ENCODE data around the gene TIMM44. TPM values are rescaled to one million over a fixed set of nuclear protein-coding genes. Genes with fewer than 3 reads are reported as not detected.

TIMM44 gene
- total RNA-seq, 1 experiment from 2014 or later = 114 TPM

DNA sequence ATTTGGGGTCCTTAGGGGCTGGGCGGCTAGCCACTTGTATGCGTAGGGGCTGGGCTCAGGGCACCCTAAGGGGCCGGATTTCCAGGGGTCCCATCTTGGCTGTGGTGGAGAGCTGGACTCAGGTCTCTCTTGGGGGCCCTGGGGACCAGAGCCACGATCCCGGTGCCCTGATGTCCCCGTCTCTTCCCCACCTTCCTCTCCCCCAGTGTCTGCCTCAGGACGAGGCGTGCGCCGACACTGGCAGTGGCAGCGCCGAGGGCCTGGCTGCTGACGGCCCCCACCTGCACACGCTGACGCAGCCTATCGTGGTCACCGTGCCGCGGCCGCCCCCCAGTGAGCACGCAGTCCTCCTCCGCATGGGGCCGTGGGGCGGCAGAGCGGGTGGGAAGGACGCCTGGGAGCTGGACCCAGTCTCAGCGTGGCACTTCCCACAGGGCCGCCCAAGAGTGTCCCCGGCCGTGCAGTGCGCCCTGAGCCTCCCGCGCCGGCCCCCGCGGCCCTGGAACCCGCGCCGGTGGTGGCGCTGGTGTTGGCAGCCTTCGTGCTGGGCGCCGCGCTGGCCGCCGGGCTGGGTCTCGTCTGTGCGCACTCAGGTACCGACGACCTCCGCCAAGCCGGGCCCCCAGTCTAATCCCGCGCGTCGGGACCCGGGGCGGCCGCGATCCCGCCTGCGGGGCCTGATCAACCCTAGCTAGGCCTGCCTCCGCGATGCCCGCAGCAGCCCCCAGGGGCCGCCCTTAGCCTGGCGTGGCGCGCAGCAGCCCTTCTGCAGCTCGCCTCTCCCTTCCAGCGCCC, 26.0 kb downstream of the TIMM44 start:
- peak; percentile 71 for DNase-seq
- Histone ChIP-seq H4K91ac (ENCODE audit: insufficient read length, low read depth, low read length) (no peak overlapping the region), H3K9ac (ENCODE audit: extremely low read depth, insufficient read length, low read length) (no peak overlapping the region), H2BK12ac (ENCODE audit: insufficient read length, low read depth, low read length) (no peak overlapping the region), H3K9me3 (ENCODE audit: control insufficient read depth, low read depth, low read length) (no peaks in the 10 kb centered on the region), H3K79me1 (ENCODE audit: insufficient read depth, low read depth, low read length, poor library complexity, severe bottlenecking) (no peaks in the 10 kb centered on the region), H3K14ac (ENCODE audit: insufficient read depth, low read length) (no peak overlapping the region), H3K79me2 (ENCODE audit: insufficient read depth, low read length) (no peaks in the 10 kb centered on the region), H2AFZ (ENCODE audit: low read length) (no peak overlapping the region), H4K20me1 (ENCODE audit: control insufficient read depth, insufficient read depth, insufficient read length) (no peaks in the 10 kb centered on the region), H2BK20ac (ENCODE audit: low read depth, low read length, poor library complexity, severe bottlenecking) (no peak overlapping the region), H3K27me3 (ENCODE audit: insufficient read depth, low read length) (peaks cover 16% of the 10 kb centered on the region; the same call in 1 of the 2 replicates), H2BK15ac (ENCODE audit: low read depth, low read length) (no peak overlapping the region), H2AK5ac (ENCODE audit: insufficient read length, low read length) (no peak overlapping the region), H3K18ac (ENCODE audit: insufficient read length, low read depth, low read length) (peak overlapping the region; percentile 38), H3K23me2 (ENCODE audit: insufficient read length, low read depth, low read length, poor library complexity, severe bottlenecking) (peaks cover 17% of the 10 kb centered on the region), H3K27ac (ENCODE audit: insufficient read length, low read depth, low read length) (no peak overlapping the region), H3K4me1 (ENCODE audit: insufficient read depth, low read length) (no peaks in the 10 kb centered on the region), H2BK120ac (ENCODE audit: low read depth, low read length, poor library complexity, severe bottlenecking) (no peak overlapping the region), H3T11ph (ENCODE audit: low read length) (no peak overlapping the region), H4K8ac (replicated peaks; ENCODE audit: insufficient read length, low read depth, low read length) (no peak overlapping the region), H3K4ac (ENCODE audit: low read depth, low read length) (no peak overlapping the region), H3K4me2 (ENCODE audit: insufficient read depth, insufficient read length, low read length) (peak overlapping the region; percentile 74), H4K5ac (ENCODE audit: insufficient read length, low read depth, low read length) (no peak overlapping the region), H2BK5ac (ENCODE audit: insufficient read length, low read length) (no peak overlapping the region), H3K23ac (ENCODE audit: insufficient read length, low read depth, low read length) (no peak overlapping the region), H3K56ac (ENCODE audit: insufficient read length, low read depth, low read length) (no peak overlapping the region)
- whole genome bisulfite sequencing (ENCODE audit: extremely low coverage, insufficient read length, low lambda C conversion rate) = no CpG with 5 or more reads among the region's 71 CpGs
- TF ChIP-seq, protein P1, sequence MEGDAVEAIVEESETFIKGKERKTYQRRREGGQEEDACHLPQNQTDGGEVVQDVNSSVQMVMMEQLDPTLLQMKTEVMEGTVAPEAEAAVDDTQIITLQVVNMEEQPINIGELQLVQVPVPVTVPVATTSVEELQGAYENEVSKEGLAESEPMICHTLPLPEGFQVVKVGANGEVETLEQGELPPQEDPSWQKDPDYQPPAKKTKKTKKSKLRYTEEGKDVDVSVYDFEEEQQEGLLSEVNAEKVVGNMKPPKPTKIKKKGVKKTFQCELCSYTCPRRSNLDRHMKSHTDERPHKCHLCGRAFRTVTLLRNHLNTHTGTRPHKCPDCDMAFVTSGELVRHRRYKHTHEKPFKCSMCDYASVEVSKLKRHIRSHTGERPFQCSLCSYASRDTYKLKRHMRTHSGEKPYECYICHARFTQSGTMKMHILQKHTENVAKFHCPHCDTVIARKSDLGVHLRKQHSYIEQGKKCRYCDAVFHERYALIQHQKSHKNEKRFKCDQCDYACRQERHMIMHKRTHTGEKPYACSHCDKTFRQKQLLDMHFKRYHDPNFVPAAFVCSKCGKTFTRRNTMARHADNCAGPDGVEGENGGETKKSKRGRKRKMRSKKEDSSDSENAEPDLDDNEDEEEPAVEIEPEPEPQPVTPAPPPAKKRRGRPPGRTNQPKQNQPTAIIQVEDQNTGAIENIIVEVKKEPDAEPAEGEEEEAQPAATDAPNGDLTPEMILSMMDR (conservative IDR thresholded peaks at IDR 0.05) = peak; percentile 74
- Mint-ChIP-seq H3K27me3 (ENCODE audit: low read depth) (peaks cover 57% of the 10 kb centered on the region), H3K9me3 (no peaks in the 10 kb centered on the region; a peak in 1 of 5 replicates), H3K27ac (no peak overlapping the region), H3K4me1 (peaks cover 20 to 27% of the 10 kb centered on the region in 2 experiments), H3K4me3 (peak overlapping the region; percentile 67 to 91), H3K36me3 (ENCODE audit: insufficient read depth in 1 of 3, low read depth in 3 of 3) (peaks cover 7 to 14% (median 13%) of the 10 kb centered on the region in 3 experiments; a peak in 6 of 7 replicates)
